ENCODE results near the gene F2RL2. TPM values are rescaled to one million over a fixed set of nuclear protein-coding genes. Genes with fewer than 3 reads are reported as not detected.

Gene F2RL2
- total and polyA plus RNA-seq, 4 donors: 0.08 to 1.3 (median 0.78) TPM

DNA sequence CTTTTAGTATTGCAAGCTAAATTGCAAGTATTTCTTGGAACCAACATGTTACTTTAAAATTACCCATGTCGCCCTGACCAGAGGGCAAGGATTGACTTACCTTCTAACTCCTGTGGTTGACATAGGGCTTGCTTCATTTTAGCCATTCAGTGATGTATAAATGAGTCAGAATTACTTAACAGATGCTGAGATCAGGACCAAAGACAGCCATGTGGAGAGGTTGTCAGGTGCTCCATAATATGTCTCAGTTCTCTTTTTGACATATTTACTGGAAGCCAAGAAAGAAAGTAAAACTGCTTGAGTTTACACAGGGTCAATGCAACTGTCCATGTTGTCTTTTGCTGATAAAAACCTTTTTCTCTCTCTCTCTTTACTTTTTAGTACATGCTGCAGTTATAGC is 33.2 kb downstream of the F2RL2 start (continued):
- TF ChIP-seq, protein P1, sequence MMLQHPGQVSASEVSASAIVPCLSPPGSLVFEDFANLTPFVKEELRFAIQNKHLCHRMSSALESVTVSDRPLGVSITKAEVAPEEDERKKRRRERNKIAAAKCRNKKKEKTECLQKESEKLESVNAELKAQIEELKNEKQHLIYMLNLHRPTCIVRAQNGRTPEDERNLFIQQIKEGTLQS (IDR thresholded peaks at IDR 0.05): no peak

DNA sequence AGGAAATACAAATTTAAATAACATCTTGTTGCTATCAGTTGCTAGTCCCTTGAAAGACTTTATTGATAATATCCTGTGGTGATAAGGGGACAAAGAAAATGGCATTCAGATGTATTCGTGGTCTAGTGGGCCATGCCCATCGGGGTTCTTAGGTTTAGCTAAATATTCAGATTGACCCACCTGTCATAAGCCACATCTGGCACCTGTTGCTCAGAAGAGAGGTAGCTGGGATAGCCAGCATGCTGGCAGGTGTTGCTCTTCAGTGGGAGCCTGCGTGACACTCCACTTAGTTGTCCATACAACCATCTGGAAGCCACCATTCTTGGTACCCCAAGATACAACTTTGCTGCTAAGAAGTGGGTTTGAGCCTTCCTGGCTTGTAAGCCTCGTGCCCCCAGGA is 36.7 kb downstream of the F2RL2 start:
- H3K9ac ChIP-seq (ENCODE audit: low read depth in 1 of 2, low read length in 2 of 2): no peak overlapping the region
- WGBS: 94% methylated on average over 4 of the region's 4 CpGs

More for the DNA sequence above, 36.7 kb downstream of the F2RL2 start:
- TF ChIP-seq GABPA (IDR thresholded peaks at IDR 0.05 in 1 of 2, conservative IDR thresholded peaks at IDR 0.05 in 1 of 2) (no peak), REST (IDR thresholded peaks at IDR 0.05) (no peak), RXRA (IDR thresholded peaks at IDR 0.05) (no peak), FOXA2 (IDR thresholded peaks at IDR 0.05) (no peak), RAD21 (IDR thresholded peaks at IDR 0.05) (no peak), TAF1 (conservative IDR thresholded peaks at IDR 0.05) (no peak), JUND (IDR thresholded peaks at IDR 0.05) (no peak), HNF4G (IDR thresholded peaks at IDR 0.05) (no peak), EGR1 (IDR thresholded peaks at IDR 0.05; ENCODE audit: low read depth in 2 of 2) (no peak), NR2F2 (IDR thresholded peaks at IDR 0.05) (no peak), FOXA1 (IDR thresholded peaks at IDR 0.05) (no peak)
- TF ChIP-seq, protein P2, sequence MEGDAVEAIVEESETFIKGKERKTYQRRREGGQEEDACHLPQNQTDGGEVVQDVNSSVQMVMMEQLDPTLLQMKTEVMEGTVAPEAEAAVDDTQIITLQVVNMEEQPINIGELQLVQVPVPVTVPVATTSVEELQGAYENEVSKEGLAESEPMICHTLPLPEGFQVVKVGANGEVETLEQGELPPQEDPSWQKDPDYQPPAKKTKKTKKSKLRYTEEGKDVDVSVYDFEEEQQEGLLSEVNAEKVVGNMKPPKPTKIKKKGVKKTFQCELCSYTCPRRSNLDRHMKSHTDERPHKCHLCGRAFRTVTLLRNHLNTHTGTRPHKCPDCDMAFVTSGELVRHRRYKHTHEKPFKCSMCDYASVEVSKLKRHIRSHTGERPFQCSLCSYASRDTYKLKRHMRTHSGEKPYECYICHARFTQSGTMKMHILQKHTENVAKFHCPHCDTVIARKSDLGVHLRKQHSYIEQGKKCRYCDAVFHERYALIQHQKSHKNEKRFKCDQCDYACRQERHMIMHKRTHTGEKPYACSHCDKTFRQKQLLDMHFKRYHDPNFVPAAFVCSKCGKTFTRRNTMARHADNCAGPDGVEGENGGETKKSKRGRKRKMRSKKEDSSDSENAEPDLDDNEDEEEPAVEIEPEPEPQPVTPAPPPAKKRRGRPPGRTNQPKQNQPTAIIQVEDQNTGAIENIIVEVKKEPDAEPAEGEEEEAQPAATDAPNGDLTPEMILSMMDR (IDR thresholded peaks at IDR 0.05; ENCODE audit: low read depth, low read length, missing input control): no peak
- TF ChIP-seq, protein P3, sequence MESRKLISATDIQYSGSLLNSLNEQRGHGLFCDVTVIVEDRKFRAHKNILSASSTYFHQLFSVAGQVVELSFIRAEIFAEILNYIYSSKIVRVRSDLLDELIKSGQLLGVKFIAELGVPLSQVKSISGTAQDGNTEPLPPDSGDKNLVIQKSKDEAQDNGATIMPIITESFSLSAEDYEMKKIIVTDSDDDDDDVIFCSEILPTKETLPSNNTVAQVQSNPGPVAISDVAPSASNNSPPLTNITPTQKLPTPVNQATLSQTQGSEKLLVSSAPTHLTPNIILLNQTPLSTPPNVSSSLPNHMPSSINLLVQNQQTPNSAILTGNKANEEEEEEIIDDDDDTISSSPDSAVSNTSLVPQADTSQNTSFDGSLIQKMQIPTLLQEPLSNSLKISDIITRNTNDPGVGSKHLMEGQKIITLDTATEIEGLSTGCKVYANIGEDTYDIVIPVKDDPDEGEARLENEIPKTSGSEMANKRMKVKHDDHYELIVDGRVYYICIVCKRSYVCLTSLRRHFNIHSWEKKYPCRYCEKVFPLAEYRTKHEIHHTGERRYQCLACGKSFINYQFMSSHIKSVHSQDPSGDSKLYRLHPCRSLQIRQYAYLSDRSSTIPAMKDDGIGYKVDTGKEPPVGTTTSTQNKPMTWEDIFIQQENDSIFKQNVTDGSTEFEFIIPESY (IDR thresholded peaks at IDR 0.05): no peak
- H3K4me3 ChIP-seq (ENCODE audit: low read depth in 1 of 3, low read length in 3 of 3): no peak overlapping the region
- H3K4me1 ChIP-seq (ENCODE audit: control insufficient read depth in 4 of 4, insufficient read depth in 4 of 4, low read length in 3 of 4): peaks cover 2 to 17% (median 15%) of the 10 kb centered on the region in 4 donors
- DNase-seq (ENCODE audit: low spot score): no peak
- H3K9me3 ChIP-seq (ENCODE audit: control insufficient read depth in 4 of 4, low read length in 3 of 4): no peaks in the 10 kb centered on the region
- no peaks in the 10 kb centered on the region for H3K27me3 ChIP-seq (ENCODE audit: control insufficient read depth in 4 of 4, insufficient read depth in 4 of 4, low read length in 3 of 4)
- H3K27ac ChIP-seq (ENCODE audit: low read depth in 1 of 2, low read length in 2 of 2): no peak overlapping the region
- peaks cover 3 to 20% (median 6%) of the 10 kb centered on the region in 4 donors for H3K36me3 ChIP-seq (ENCODE audit: control insufficient read depth in 4 of 4, insufficient read depth in 3 of 4, low read depth in 1 of 4, low read length in 3 of 4)

All from liver (tissue), 9 donors.